Measurements from ENCODE around the gene XIST. TPM values are rescaled to one million over a fixed set of nuclear protein-coding genes. Genes with fewer than 3 reads are reported as not detected.

Gene XIST
- total and polyA plus RNA-seq, 9 of the 15 experiments (the other 6 are each of a cell fraction or from before 2014, with no cell fraction given): 22.4 to 160 (median 55.5) TPM

DNA sequence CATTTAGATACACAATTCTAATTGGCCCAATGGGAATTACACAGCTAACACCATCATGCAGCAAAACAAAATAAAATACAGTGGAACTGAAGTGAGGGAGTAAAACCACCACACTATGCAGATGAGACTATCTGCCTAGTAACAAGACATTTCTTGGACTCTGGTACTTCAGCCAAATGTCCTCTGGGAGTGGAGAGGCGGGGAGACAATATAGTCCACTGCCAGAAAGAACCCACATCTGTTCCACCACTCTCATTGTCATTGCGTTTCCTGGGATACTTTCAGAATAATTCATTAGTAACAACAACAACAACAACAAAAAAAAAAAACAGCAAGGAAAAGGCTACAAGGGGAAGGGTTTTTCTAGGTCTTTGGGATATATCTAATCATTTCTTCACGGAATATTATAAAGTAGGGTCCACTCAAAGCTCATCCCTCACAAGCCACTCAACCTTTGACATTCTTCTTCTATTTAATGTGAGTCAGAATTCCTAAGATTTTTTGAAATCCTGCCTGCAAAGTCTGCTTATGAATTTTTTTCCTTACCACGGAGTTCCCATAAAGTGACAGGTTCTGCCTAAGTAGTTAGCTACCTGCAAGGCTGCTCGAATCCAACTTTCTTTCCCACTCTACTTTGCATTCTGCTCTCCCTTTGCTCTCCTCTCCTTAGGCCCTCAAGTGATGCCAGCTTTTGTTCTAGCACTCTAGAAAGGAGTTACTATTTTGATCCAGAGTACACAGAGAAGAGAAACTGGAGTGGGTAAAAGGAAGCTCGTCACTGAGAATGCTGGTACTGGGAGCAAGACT, 34.9 kb downstream of the XIST start:
- Histone ChIP-seq H3K4me2 (ENCODE audit: insufficient read depth, low read length) (no peak overlapping the region), H3K79me2 (ENCODE audit: control insufficient read depth, insufficient read depth, low read length) (no peaks in the 10 kb centered on the region), H3K9me1 (ENCODE audit: control insufficient read depth, insufficient read depth, low read length) (no peaks in the 10 kb centered on the region), H3K27ac (ENCODE audit: extremely low read depth, low read depth, low read length) (no peak overlapping the region), H4K20me1 (replicated peaks; ENCODE audit: control insufficient read depth, insufficient read depth, low read length) (no peaks in the 10 kb centered on the region), H3K4me3 (no peak overlapping the region), H2AFZ (ENCODE audit: low read depth, low read length) (no peak overlapping the region), H3K9me3 (replicated peaks; ENCODE audit: control insufficient read depth, insufficient read depth, low read depth, low read length) (no peaks in the 10 kb centered on the region), H3K27me3 (ENCODE audit: control insufficient read depth in 2 of 2, insufficient read depth in 2 of 2, low read length in 2 of 2) (no peaks in the 10 kb centered on the region), H3K4me1 (replicated peaks in 1 of 2; ENCODE audit: control insufficient read depth in 2 of 2, insufficient read depth in 2 of 2, low read length in 2 of 2) (no peaks in the 10 kb centered on the region), H3K9ac (ENCODE audit: insufficient read depth in 1 of 2, low read depth in 2 of 2, low read length in 2 of 2) (no peak overlapping the region), H3K36me3 (ENCODE audit: control insufficient read depth, insufficient read depth, low read length) (peaks cover 9% of the 10 kb centered on the region; the same call in 1 of the 3 replicates)
- WGBS (ENCODE audit: insufficient coverage, low coverage, missing lambda C conversion rate): 4% methylated on average over 6 of the region's 6 CpGs
- FAIRE-seq (no peak), ATAC-seq (no peak), DNase-seq (ENCODE audit: extremely low read depth in 1 of 4, low spot score in 3 of 4) (no peak)
- ChIA-PET POLR2A (no interaction called here), CTCF (ENCODE audit: low intra/inter-chr PET ratio) (no interaction called here)
- intact Hi-C loops (cut with micrococcal nuclease): no loop called here
- no TSS peak for BruUV-seq (replicated peaks)
- in situ Hi-C loops (cut with MboI): no loop called here
- TF ChIP-seq ZNF253 (CRISPR knock-in tag; conservative IDR thresholded peaks at IDR 0.05) (no peak), STAG1 (CRISPR knock-in tag; IDR thresholded peaks at IDR 0.05; ENCODE audit: borderline replicate concordance) (no peak), CHD7 (IDR thresholded peaks at IDR 0.05; ENCODE audit: low read depth, low read length) (no peak), BRD9 (IDR thresholded peaks at IDR 0.05; ENCODE audit: low read depth, partially characterized antibody) (no peak)
- TF ChIP-seq, protein P1, sequence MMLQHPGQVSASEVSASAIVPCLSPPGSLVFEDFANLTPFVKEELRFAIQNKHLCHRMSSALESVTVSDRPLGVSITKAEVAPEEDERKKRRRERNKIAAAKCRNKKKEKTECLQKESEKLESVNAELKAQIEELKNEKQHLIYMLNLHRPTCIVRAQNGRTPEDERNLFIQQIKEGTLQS (IDR thresholded peaks at IDR 0.05): no peak
- TF ChIP-seq, protein P1 (CRISPR knock-in tag; conservative IDR thresholded peaks at IDR 0.05): no peak

Measured in K562 (cell line).